Karpas-422 (cell line): ENCODE results near the gene KRT79. TPM values are rescaled to one million over a fixed set of nuclear protein-coding genes. Genes with fewer than 3 reads are reported as not detected.

Source experiments
- DNase-seq: peaks from one replicate; pipeline ENCODE4 v3.0.0-alpha.2; 2015
- H2AFZ ChIP-seq: fragments of 200-600 bp; sonication (generic); 2 replicates; pipeline ENCODE4 v1.6.1; 2014; ENCODE audit warnings: antibody characterized with exemption, low read length, mixed read lengths
- H3K27ac ChIP-seq: fragments of 200-600 bp; sonication (generic); 2 replicates; pipeline ENCODE4 v1.5.1; 2014; ENCODE audit warnings: mild to moderate bottlenecking, low read length, moderate library complexity
- H3K27me3 ChIP-seq: fragments of 200-600 bp; sonication (generic); 2 replicates; pipeline ENCODE4 v1.6.1; 2014; ENCODE audit warnings: low read length, mixed read lengths
- H3K36me3 ChIP-seq: fragments of 200-600 bp; sonication (generic); 2 replicates; pipeline ENCODE4 v1.6.1; 2014; ENCODE audit warnings: low read length, mixed read lengths; ENCODE audit not compliant: insufficient read depth
- H3K4me1 ChIP-seq: fragments of 200-600 bp; sonication (generic); 2 replicates; pipeline ENCODE4 v1.6.1; 2014; ENCODE audit warnings: mild to moderate bottlenecking, low read length, mixed read lengths
- H3K4me2 ChIP-seq: fragments of 200-600 bp; sonication (generic); 2 replicates; pipeline ENCODE4 v1.6.1; 2014; ENCODE audit warnings: low read length, low read depth, mild to moderate bottlenecking; ENCODE audit not compliant: poor library complexity, severe bottlenecking
- H3K4me3 ChIP-seq: fragments of 200-600 bp; sonication (generic); 2 replicates; pipeline ENCODE4 v1.5.1; 2014; ENCODE audit warnings: mild to moderate bottlenecking, antibody characterized with exemption, low read length, mixed read lengths
- H3K79me2 ChIP-seq: fragments of 200-600 bp; sonication (generic); 2 replicates; pipeline ENCODE4 v1.6.1; 2014; ENCODE audit warnings: mild to moderate bottlenecking, low read length, mixed read lengths
- H3K9ac ChIP-seq: fragments of 200-600 bp; sonication (generic); 2 replicates; pipeline ENCODE4 v1.6.0; 2014; ENCODE audit warnings: low read length
- H3K9me2 ChIP-seq: fragments of 200-600 bp; sonication (generic), shearing (Covaris generic); replicated peaks from 2 replicates; pipeline ENCODE4 v1.6.0; 2014; ENCODE audit warnings: mild to moderate bottlenecking, low read length, moderate library complexity; ENCODE audit not compliant: insufficient read depth
- H3K9me3 ChIP-seq: fragments of 300-700, 200-600 bp; sonication (generic); 2 replicates; pipeline ENCODE4 v1.6.1; 2014; ENCODE audit warnings: low read length, mixed read lengths
- H4K20me1 ChIP-seq: fragments of 200-600 bp; sonication (generic); 2 replicates; pipeline ENCODE4 v1.6.1; 2014; ENCODE audit warnings: mild to moderate bottlenecking, antibody characterized with exemption, low read length, low read depth; ENCODE audit not compliant: insufficient read depth
- total RNA-seq: library from RNA; depleted of rRNA; stranded (reverse); fragments of >200 nt; shearing (Covaris generic); gene quantifications from 2 replicates; pipeline ENCODE4 v1.2.3, GENCODE V29; 2014; ENCODE audit warnings: low replicate concordance

Gene KRT79
- total RNA-seq, 1 experiment from 2014 or later = not detected

DNA sequence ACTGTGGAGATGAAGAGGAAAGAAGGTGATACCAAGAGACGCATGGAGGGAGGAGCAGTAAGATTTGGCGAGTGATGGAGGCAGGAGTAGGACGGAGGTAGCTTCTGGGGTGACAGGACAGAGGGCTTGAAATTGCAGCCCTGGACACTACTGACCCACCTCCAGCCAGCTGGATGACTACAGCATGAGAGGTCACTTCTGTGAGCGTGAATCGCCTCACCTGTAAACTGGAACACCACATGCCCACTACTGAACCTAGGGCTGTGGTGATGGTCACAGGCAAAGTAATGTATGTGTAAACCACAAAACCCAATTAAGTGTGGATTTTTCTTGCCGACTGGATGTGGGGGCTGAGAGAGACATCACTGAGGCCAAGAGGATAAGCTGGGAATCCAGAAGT lies 13.6 kb downstream of the KRT79 start:
- Histone ChIP-seq H3K4me1 (no peaks in the 10 kb centered on the region), H3K9me2 (no peaks in the 10 kb centered on the region), H4K20me1 (no peaks in the 10 kb centered on the region), H2AFZ (no peak overlapping the region), H3K9me3 (no peaks in the 10 kb centered on the region), H3K27me3 (no peaks in the 10 kb centered on the region), H3K4me2 (no peak overlapping the region), H3K36me3 (no peaks in the 10 kb centered on the region), H3K9ac (no peak overlapping the region), H3K4me3 (no peak overlapping the region), H3K79me2 (no peaks in the 10 kb centered on the region), H3K27ac (no peak overlapping the region)
- DNase-seq = no peak

GRCh38 chr12:52819731-52820510 lies 14.2 kb downstream of the KRT79 start:
- no peaks in the 10 kb centered on the region for H3K9me3 ChIP-seq
- no peak overlapping the region for H3K9ac ChIP-seq
- H3K4me3 ChIP-seq = no peak overlapping the region
- H3K27ac ChIP-seq = no peak overlapping the region
- no peak overlapping the region for H2AFZ ChIP-seq
- H3K79me2 ChIP-seq = no peaks in the 10 kb centered on the region
- no peaks in the 10 kb centered on the region for H3K9me2 ChIP-seq
- H3K4me2 ChIP-seq = no peak overlapping the region
- DNase-seq = no peak
- H3K27me3 ChIP-seq = no peaks in the 10 kb centered on the region
- no peaks in the 10 kb centered on the region for H3K36me3 ChIP-seq
- H4K20me1 ChIP-seq = no peaks in the 10 kb centered on the region
- H3K4me1 ChIP-seq = no peaks in the 10 kb centered on the region

- no peaks in the 10 kb centered on the region for H3K9me3 ChIP-seq
- no peaks in the 10 kb centered on the region for H3K36me3 ChIP-seq
- no peaks in the 10 kb centered on the region for H3K9me2 ChIP-seq
- H3K4me2 ChIP-seq = no peak overlapping the region
- H4K20me1 ChIP-seq = no peaks in the 10 kb centered on the region
- H3K27me3 ChIP-seq = no peaks in the 10 kb centered on the region
- DNase-seq = no peak
- H3K27ac ChIP-seq = no peak overlapping the region
- no peak overlapping the region for H3K9ac ChIP-seq
- no peak overlapping the region for H2AFZ ChIP-seq
- H3K4me3 ChIP-seq = no peak overlapping the region
- H3K4me1 ChIP-seq = no peaks in the 10 kb centered on the region
- H3K79me2 ChIP-seq = no peaks in the 10 kb centered on the region
Measured at GRCh38 chr12:52818887-52819420, 15.2 kb downstream of the KRT79 start.

GRCh38 chr12:52818388-52818787 lies 15.7 kb downstream of the KRT79 start:
- no peak overlapping the region for H3K4me2 ChIP-seq
- H3K36me3 ChIP-seq = no peaks in the 10 kb centered on the region
- no peaks in the 10 kb centered on the region; the same call in 1 of the 2 replicates for H3K4me1 ChIP-seq
- H2AFZ ChIP-seq = no peak overlapping the region
- H3K27me3 ChIP-seq = no peaks in the 10 kb centered on the region
- no peaks in the 10 kb centered on the region for H3K79me2 ChIP-seq
- no peaks in the 10 kb centered on the region for H3K9me2 ChIP-seq
- no peak overlapping the region for H3K9ac ChIP-seq
- no peak overlapping the region for H3K4me3 ChIP-seq
- no peak for DNase-seq
- no peaks in the 10 kb centered on the region for H4K20me1 ChIP-seq
- no peaks in the 10 kb centered on the region for H3K9me3 ChIP-seq
- H3K27ac ChIP-seq = no peak overlapping the region

DNA sequence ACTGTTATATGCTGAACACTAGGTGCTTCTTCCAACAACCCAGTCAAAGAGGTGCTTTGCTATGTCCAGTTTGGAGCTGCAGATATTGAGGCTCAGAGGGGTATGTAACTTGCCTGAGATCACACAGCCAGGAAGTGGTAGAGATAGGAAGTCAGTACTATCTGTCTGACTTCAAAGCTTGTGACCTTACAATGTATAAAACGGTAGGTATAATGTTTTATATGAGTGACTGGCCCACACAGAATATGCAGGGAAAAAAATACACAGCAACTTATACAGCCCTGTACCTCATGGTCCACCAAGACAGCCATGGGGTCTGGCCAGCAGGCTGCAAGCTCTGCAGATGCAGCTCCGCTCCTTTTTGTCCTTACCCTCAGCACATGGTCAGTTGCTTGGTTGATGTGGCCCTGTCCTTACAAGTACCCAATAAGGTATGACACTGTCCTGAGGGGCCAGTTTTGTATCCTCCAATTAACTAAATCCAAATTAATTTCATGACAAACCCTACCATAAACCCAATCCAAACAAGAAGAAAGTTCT lies 16.3 kb downstream of the KRT79 start:
- Histone ChIP-seq H3K27me3 (no peaks in the 10 kb centered on the region), H2AFZ (no peak overlapping the region), H3K9me2 (no peaks in the 10 kb centered on the region), H3K36me3 (no peaks in the 10 kb centered on the region), H3K9ac (no peak overlapping the region), H3K4me3 (no peak overlapping the region), H3K9me3 (no peaks in the 10 kb centered on the region), H4K20me1 (no peaks in the 10 kb centered on the region), H3K4me2 (no peak overlapping the region), H3K27ac (no peak overlapping the region), H3K4me1 (peaks cover 6% of the 10 kb centered on the region), H3K79me2 (no peaks in the 10 kb centered on the region)
- no peak for DNase-seq

DNA sequence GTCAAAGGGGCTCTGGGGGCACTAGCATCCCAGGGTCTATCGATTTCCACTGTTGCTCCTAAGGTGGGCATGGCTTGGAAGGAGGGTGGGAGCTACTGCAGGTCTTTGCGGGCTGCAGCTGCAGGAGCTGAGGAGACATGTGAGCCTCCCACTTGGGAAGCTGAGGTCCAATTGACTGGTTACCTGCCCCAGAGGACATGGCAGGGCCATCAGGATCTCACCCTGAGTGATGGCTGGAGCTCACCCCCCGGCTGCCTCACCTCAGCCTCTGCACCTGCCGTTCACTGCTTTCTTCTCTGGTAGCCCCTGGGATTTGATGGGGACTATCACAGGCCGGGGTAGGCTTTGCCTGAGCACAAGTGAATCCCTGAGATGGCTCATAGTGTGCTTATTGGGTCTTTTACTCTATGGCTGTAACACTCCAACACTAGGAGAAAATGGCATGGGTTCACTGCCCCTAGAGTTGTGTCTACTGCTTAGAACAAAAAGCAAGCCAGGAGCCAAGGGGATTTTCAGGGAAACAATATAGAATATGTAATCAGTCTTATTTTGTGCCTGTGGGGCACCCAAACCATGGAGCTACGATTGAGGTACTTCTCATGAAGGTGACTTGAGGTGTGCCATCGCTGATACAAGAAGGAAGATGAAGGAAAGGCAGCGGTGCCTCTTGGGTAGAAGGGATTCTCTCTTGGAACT lies 17.0 kb downstream of the KRT79 start:
- Histone ChIP-seq H3K36me3 (no peaks in the 10 kb centered on the region), H3K79me2 (no peaks in the 10 kb centered on the region), H4K20me1 (no peaks in the 10 kb centered on the region), H3K9me2 (no peaks in the 10 kb centered on the region), H3K4me2 (no peak overlapping the region), H3K9me3 (no peaks in the 10 kb centered on the region), H3K4me3 (no peak overlapping the region), H3K9ac (no peak overlapping the region), H3K4me1 (peaks cover 11% of the 10 kb centered on the region), H3K27ac (no peak overlapping the region), H3K27me3 (no peaks in the 10 kb centered on the region), H2AFZ (no peak overlapping the region)
- DNase-seq = no peak

- H3K9me2 ChIP-seq = no peaks in the 10 kb centered on the region
- no peaks in the 10 kb centered on the region for H3K27me3 ChIP-seq
- no peaks in the 10 kb centered on the region for H3K79me2 ChIP-seq
- peaks cover 11% of the 10 kb centered on the region for H3K4me1 ChIP-seq
- no peak overlapping the region for H3K9ac ChIP-seq
- no peak overlapping the region for H3K4me3 ChIP-seq
- H4K20me1 ChIP-seq = no peaks in the 10 kb centered on the region
- H2AFZ ChIP-seq = no peak overlapping the region
- no peak for DNase-seq
- no peaks in the 10 kb centered on the region for H3K9me3 ChIP-seq
- no peaks in the 10 kb centered on the region for H3K36me3 ChIP-seq
- H3K4me2 ChIP-seq = no peak overlapping the region
- H3K27ac ChIP-seq = no peak overlapping the region
Measured at GRCh38 chr12:52815676-52816588, 18.2 kb downstream of the KRT79 start.
